Measurements from ENCODE around the gene CAMTA1.

The CAMTA1 gene

DNA sequence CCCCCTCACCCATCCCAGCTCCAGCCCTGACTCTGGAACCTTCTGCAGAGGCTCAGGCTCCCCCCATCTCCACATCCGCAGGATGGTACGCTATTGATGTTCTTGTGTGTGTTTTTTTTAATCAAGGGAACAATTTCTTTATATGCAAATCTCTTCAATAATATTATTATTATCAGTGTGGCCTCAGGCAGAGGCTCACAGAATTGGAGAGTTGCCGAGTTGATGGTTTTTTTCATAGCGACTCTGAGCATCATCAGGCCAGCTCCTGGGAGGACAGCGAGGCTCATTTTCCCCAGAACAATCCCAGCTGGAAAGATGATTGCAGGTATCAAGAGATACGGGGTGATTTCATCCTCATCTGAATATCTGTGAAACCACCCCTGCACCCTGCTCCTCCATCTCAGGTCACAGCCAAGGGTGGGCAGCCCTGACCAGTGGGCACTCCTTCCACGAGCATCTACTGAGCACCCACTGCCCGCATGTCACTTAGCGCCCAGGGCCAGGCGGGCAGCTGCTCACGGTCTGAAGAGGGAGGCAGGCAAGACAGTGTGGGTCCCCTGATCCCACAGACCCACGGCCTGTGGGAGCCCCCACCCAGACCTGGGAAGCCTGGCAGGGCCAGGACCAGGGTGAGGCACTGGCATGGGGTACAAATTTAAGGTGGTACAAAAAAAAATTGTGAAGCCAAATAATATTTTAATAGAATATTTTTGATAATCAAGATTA lies 740.2 kb downstream of the CAMTA1 start:
- Histone ChIP-seq H3K4me1 (ENCODE audit: insufficient read depth, low read length) (no peaks in the 10 kb centered on the region), H3K79me2 (ENCODE audit: insufficient read depth, low read length) (no peaks in the 10 kb centered on the region), H3K4me3 (ENCODE audit: low read depth in 1 of 2, low read length in 2 of 2) (no peak overlapping the region), H3K27ac (ENCODE audit: low read length) (no peak overlapping the region), H3K36me3 (ENCODE audit: insufficient read depth, low read length) (no peaks in the 10 kb centered on the region), H3K27me3 (ENCODE audit: insufficient read depth, low read length, poor library complexity) (no peaks in the 10 kb centered on the region), H3K9ac (ENCODE audit: low read depth, low read length) (no peak overlapping the region), H2AFZ (ENCODE audit: low read depth, low read length) (no peak overlapping the region), H4K20me1 (ENCODE audit: insufficient read depth, low read length) (no peaks in the 10 kb centered on the region), H3K9me3 (ENCODE audit: insufficient read depth, low read length, severe bottlenecking) (no peaks in the 10 kb centered on the region), H3K4me2 (ENCODE audit: insufficient read depth, low read length) (no peak overlapping the region)
- DNase-seq (no peak), ATAC-seq (ENCODE audit: insufficient read depth, low read depth) (no peak)
- TF ChIP-seq EZH2 (IDR thresholded peaks at IDR 0.05; ENCODE audit: borderline replicate concordance, low read depth, low read length, severe bottlenecking) = no peak
- TF ChIP-seq, protein P1, sequence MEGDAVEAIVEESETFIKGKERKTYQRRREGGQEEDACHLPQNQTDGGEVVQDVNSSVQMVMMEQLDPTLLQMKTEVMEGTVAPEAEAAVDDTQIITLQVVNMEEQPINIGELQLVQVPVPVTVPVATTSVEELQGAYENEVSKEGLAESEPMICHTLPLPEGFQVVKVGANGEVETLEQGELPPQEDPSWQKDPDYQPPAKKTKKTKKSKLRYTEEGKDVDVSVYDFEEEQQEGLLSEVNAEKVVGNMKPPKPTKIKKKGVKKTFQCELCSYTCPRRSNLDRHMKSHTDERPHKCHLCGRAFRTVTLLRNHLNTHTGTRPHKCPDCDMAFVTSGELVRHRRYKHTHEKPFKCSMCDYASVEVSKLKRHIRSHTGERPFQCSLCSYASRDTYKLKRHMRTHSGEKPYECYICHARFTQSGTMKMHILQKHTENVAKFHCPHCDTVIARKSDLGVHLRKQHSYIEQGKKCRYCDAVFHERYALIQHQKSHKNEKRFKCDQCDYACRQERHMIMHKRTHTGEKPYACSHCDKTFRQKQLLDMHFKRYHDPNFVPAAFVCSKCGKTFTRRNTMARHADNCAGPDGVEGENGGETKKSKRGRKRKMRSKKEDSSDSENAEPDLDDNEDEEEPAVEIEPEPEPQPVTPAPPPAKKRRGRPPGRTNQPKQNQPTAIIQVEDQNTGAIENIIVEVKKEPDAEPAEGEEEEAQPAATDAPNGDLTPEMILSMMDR (IDR thresholded peaks at IDR 0.05; ENCODE audit: borderline replicate concordance, extremely low read depth, low read length, poor library complexity, severe bottlenecking) = no peak

DNA sequence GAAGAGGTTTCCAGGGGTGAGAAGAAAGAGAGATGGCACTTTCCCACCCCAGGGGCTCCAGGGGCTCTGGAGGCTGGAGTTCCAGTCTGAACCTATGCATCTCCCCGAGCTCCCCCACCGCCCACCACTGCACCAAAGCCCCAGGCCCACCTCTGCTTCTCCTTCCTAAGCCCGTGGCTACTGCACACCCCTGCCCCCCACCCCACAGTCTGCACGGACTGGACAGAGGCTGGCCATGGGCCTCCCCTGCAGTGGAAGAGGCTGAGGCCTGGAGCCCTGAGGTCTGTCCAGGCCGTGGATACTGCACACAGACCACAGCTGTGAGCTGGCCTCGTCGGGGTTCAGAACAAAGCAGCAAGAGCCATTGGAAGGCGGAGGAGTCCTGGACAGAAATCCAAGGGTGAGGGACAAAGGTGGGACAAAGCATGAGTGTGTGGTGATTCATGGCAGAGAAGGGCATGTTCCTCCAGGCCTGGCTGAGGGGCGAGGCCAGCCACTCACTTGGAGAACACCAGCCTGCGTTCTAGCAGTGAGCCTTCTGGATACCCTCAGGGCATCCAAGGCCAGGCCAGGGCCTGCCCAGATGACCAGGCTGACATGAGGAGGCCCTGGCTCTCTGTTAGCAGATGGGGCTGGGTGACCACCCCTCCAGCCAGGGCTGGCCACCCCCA lies 741.1 kb downstream of the CAMTA1 start:
- TF ChIP-seq, protein P1 (IDR thresholded peaks at IDR 0.05; ENCODE audit: borderline replicate concordance, extremely low read depth, low read length, poor library complexity, severe bottlenecking) = no peak
- no peak for TF ChIP-seq EZH2 (IDR thresholded peaks at IDR 0.05; ENCODE audit: borderline replicate concordance, low read depth, low read length, severe bottlenecking)
- no peak overlapping the region for H3K27ac ChIP-seq (ENCODE audit: low read length)
- no peaks in the 10 kb centered on the region for H3K9me3 ChIP-seq (ENCODE audit: insufficient read depth, low read length, severe bottlenecking)
- ATAC-seq (ENCODE audit: insufficient read depth, low read depth) (no peak), DNase-seq (no peak)
- H3K27me3 ChIP-seq (ENCODE audit: insufficient read depth, low read length, poor library complexity) = no peaks in the 10 kb centered on the region
- no peak overlapping the region for H3K4me2 ChIP-seq (ENCODE audit: insufficient read depth, low read length)
- H2AFZ ChIP-seq (ENCODE audit: low read depth, low read length) = no peak overlapping the region
- H3K79me2 ChIP-seq (ENCODE audit: insufficient read depth, low read length) = no peaks in the 10 kb centered on the region
- no peak overlapping the region for H3K9ac ChIP-seq (ENCODE audit: low read depth, low read length)
- H3K4me3 ChIP-seq (ENCODE audit: low read depth in 1 of 2, low read length in 2 of 2) = no peak overlapping the region
- H4K20me1 ChIP-seq (ENCODE audit: insufficient read depth, low read length) = no peaks in the 10 kb centered on the region
- H3K36me3 ChIP-seq (ENCODE audit: insufficient read depth, low read length) = no peaks in the 10 kb centered on the region
- H3K4me1 ChIP-seq (ENCODE audit: insufficient read depth, low read length) = no peaks in the 10 kb centered on the region

DNA sequence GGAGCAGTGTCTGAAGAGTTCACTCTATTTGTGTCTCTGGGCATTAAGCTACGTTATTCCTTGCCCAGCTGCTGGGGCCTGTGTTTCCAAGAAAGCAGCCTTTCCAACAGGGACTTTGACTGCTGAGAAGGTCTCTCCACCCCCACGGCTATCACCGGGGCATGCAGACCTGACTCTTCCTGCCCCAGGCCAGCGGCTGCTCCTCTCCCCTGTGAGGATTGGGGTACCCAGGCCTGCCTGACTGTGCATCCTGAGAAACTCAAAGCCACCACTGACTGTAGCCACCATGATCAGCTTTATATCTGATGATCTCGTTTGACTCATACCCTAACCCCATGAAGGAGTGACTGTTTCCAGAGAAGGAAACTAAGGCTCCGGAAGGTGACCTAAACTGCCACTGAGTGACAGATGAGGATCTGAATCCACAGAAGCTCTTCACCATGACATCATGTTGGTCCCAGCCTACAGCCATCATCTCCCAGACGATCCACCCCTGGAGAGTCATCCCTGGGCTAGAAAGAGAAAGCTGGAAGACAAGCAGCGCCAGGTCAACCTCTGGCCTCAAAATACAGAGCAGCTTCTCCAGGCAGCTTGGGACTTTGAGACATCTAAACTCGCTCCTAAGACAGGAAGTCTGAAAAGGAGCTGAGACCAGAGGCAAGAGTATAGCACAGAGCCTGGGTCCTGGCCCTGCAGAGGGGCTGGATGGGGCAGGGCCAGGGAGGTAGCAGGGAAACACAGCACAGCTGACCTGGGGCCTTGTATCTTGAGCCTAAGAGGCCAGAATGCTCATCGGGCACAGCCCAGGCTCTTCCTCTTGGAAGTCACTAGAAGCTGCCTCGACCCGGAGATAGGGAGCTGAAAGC lies 741.8 kb downstream of the CAMTA1 start:
- H4K20me1 ChIP-seq (ENCODE audit: insufficient read depth, low read length) = no peaks in the 10 kb centered on the region
- H3K9ac ChIP-seq (ENCODE audit: low read depth, low read length) = no peak overlapping the region
- H3K36me3 ChIP-seq (ENCODE audit: insufficient read depth, low read length) = no peaks in the 10 kb centered on the region
- H3K27me3 ChIP-seq (ENCODE audit: insufficient read depth, low read length, poor library complexity) = no peaks in the 10 kb centered on the region
- H3K4me3 ChIP-seq (ENCODE audit: low read depth in 1 of 2, low read length in 2 of 2) = no peak overlapping the region
- H3K4me1 ChIP-seq (ENCODE audit: insufficient read depth, low read length) = no peaks in the 10 kb centered on the region
- H3K9me3 ChIP-seq (ENCODE audit: insufficient read depth, low read length, severe bottlenecking) = no peaks in the 10 kb centered on the region
- H2AFZ ChIP-seq (ENCODE audit: low read depth, low read length) = no peak overlapping the region
- DNase-seq (no peak), ATAC-seq (ENCODE audit: insufficient read depth, low read depth) (no peak)
- H3K27ac ChIP-seq (ENCODE audit: low read length) = no peak overlapping the region
- no peaks in the 10 kb centered on the region for H3K79me2 ChIP-seq (ENCODE audit: insufficient read depth, low read length)
- H3K4me2 ChIP-seq (ENCODE audit: insufficient read depth, low read length) = no peak overlapping the region
- no peak for TF ChIP-seq EZH2 (IDR thresholded peaks at IDR 0.05; ENCODE audit: borderline replicate concordance, low read depth, low read length, severe bottlenecking)
- TF ChIP-seq, protein P1 (IDR thresholded peaks at IDR 0.05; ENCODE audit: borderline replicate concordance, extremely low read depth, low read length, poor library complexity, severe bottlenecking) = no peak

All from DND-41 (cell line).